HG03064 (cell line): ENCODE data around the gene SFMBT2.
A peak's percentile ranks its signal among the peaks of the same experiment; 100 is the strongest.
"Not testable (repeated sequence)": the region's sequence is repeated elsewhere in the genome, so short reads cannot be mapped to it uniquely, and the experiment has no call there.

Source experiments
- ATAC-seq: cut with Tn5 transposase; IDR thresholded peaks from one replicate; pipeline ENCODE4 v1.9.1; 2021; ENCODE audit warnings: low read depth; ENCODE audit not compliant: unreplicated experiment

The SFMBT2 gene

GRCh38 chr10:7243139-7243538, 167.7 kb downstream of the SFMBT2 start:
- no peak for ATAC-seq

GRCh38 chr10:7239312-7239985, 171.4 kb downstream of the SFMBT2 start:
- peak; percentile 52 for ATAC-seq

- ATAC-seq = no peak
Measured at GRCh38 chr10:7235376-7235775, 175.5 kb downstream of the SFMBT2 start.

GRCh38 chr10:7234109-7234508, 176.7 kb downstream of the SFMBT2 start:
- no peak for ATAC-seq

- no peak for ATAC-seq
Measured at GRCh38 chr10:7233259-7233991, 177.4 kb downstream of the SFMBT2 start.

GRCh38 chr10:7231509-7232414, 179.1 kb downstream of the SFMBT2 start:
- no peak for ATAC-seq

- no peak for ATAC-seq
Measured at GRCh38 chr10:7230951-7231350, 179.9 kb downstream of the SFMBT2 start.

- ATAC-seq = no peak
Measured at GRCh38 chr10:7230036-7230435, 180.8 kb downstream of the SFMBT2 start.

- ATAC-seq = no peak
Measured at GRCh38 chr10:7225133-7225532, 185.7 kb downstream of the SFMBT2 start.

GRCh38 chr10:7218968-7219367, 191.9 kb downstream of the SFMBT2 start:
- no peak for ATAC-seq

GRCh38 chr10:7212696-7213095, 198.1 kb downstream of the SFMBT2 start:
- not testable (repeated sequence) for ATAC-seq

GRCh38 chr10:7211857-7212577, 198.8 kb downstream of the SFMBT2 start:
- ATAC-seq = no peak

- no peak for ATAC-seq
Measured at GRCh38 chr10:7210516-7210915, 200.3 kb downstream of the SFMBT2 start.

GRCh38 chr10:7209458-7209857, 201.4 kb downstream of the SFMBT2 start:
- ATAC-seq = no peak

- no peak for ATAC-seq
Measured at GRCh38 chr10:7206412-7207100, 204.3 kb downstream of the SFMBT2 start.

- no peak for ATAC-seq
Measured at GRCh38 chr10:7205656-7206055, 205.2 kb downstream of the SFMBT2 start.

GRCh38 chr10:7202793-7203355, 208.0 kb downstream of the SFMBT2 start:
- no peak for ATAC-seq

GRCh38 chr10:7199152-7199760, 211.6 kb downstream of the SFMBT2 start:
- no peak for ATAC-seq

GRCh38 chr10:7196284-7196683, 214.6 kb downstream of the SFMBT2 start:
- no peak for ATAC-seq
